Measurements from ENCODE around the gene HNRNPA0. TPM values are rescaled to one million over a fixed set of nuclear protein-coding genes. Genes with fewer than 3 reads are reported as not detected.

Gene HNRNPA0
- total RNA-seq, 1 experiment from 2014 or later = 68.5 TPM

GRCh38 chr5:137706841-137707240, 47.3 kb downstream of the HNRNPA0 start:
- WGBS (ENCODE audit: extremely low coverage, insufficient read length, low lambda C conversion rate) = no CpG with 5 or more reads among the region's 2 CpGs
- Histone ChIP-seq H3K9ac (ENCODE audit: extremely low read depth, insufficient read length, low read length) (no peak overlapping the region), H4K8ac (replicated peaks; ENCODE audit: insufficient read length, low read depth, low read length) (no peak overlapping the region), H2BK15ac (ENCODE audit: low read depth, low read length) (no peak overlapping the region), H2AK5ac (ENCODE audit: insufficient read length, low read length) (no peak overlapping the region), H3K27me3 (ENCODE audit: insufficient read depth, low read length) (no peaks in the 10 kb centered on the region), H3K9me3 (ENCODE audit: control insufficient read depth, low read depth, low read length) (no peaks in the 10 kb centered on the region), H3T11ph (ENCODE audit: low read length) (no peak overlapping the region), H3K18ac (ENCODE audit: insufficient read length, low read depth, low read length) (no peak overlapping the region), H2BK5ac (ENCODE audit: insufficient read length, low read length) (no peak overlapping the region), H3K79me2 (ENCODE audit: insufficient read depth, low read length) (no peaks in the 10 kb centered on the region), H3K23ac (ENCODE audit: insufficient read length, low read depth, low read length) (no peak overlapping the region), H4K5ac (ENCODE audit: insufficient read length, low read depth, low read length) (no peak overlapping the region), H4K91ac (ENCODE audit: insufficient read length, low read depth, low read length) (no peak overlapping the region), H3K4ac (ENCODE audit: low read depth, low read length) (no peak overlapping the region), H2BK20ac (ENCODE audit: low read depth, low read length, poor library complexity, severe bottlenecking) (no peak overlapping the region), H3K79me1 (ENCODE audit: insufficient read depth, low read depth, low read length, poor library complexity, severe bottlenecking) (no peaks in the 10 kb centered on the region), H3K4me1 (ENCODE audit: insufficient read depth, low read length) (no peaks in the 10 kb centered on the region), H3K4me2 (ENCODE audit: insufficient read depth, insufficient read length, low read length) (no peak overlapping the region), H2BK12ac (ENCODE audit: insufficient read length, low read depth, low read length) (no peak overlapping the region), H3K14ac (ENCODE audit: insufficient read depth, low read length) (no peak overlapping the region), H2BK120ac (ENCODE audit: low read depth, low read length, poor library complexity, severe bottlenecking) (no peak overlapping the region), H3K27ac (ENCODE audit: insufficient read length, low read depth, low read length) (no peak overlapping the region), H3K56ac (ENCODE audit: insufficient read length, low read depth, low read length) (no peak overlapping the region), H3K23me2 (ENCODE audit: insufficient read length, low read depth, low read length, poor library complexity, severe bottlenecking) (no peaks in the 10 kb centered on the region), H2AFZ (ENCODE audit: low read length) (no peak overlapping the region), H4K20me1 (ENCODE audit: control insufficient read depth, insufficient read depth, insufficient read length) (no peaks in the 10 kb centered on the region)
- no peak overlapping the region for H3K4me3 Mint-ChIP-seq
- TF ChIP-seq CTCF (conservative IDR thresholded peaks at IDR 0.05) = no peak
- H3K36me3 Mint-ChIP-seq (ENCODE audit: insufficient read depth in 1 of 3, low read depth in 3 of 3) = peaks cover 5 to 25% (median 13%) of the 10 kb centered on the region in 3 experiments; a peak in 5 of 7 replicates
- H3K27me3 Mint-ChIP-seq (ENCODE audit: low read depth) = no peaks in the 10 kb centered on the region
- no peaks in the 10 kb centered on the region for H3K4me1 Mint-ChIP-seq
- H3K27ac Mint-ChIP-seq = no peak overlapping the region
- no peaks in the 10 kb centered on the region for H3K9me3 Mint-ChIP-seq
- no peak for DNase-seq
